H1 (cell line): Measurements from ENCODE around the gene DEXI. TPM values are rescaled to one million over a fixed set of nuclear protein-coding genes. Genes with fewer than 3 reads are reported as not detected.

Experiments
- CTCF ChIA-PET: fragments of 300-600 bp; sonication (Branson Sonifier 250); formaldehyde crosslinking; loops from one replicate; lab custom pipeline; 2021; ENCODE audit not compliant: partially characterized antibody; lab: Charles Lee
- POLR2A ChIA-PET: fragments of 300-600 bp; sonication (Branson Sonifier 250); formaldehyde crosslinking; loops from one replicate; lab custom pipeline; 2021; ENCODE audit warnings: inconsistent platforms; ENCODE audit not compliant: partially characterized antibody; lab: Charles Lee
- DNase-seq, 2 experiments: peaks; one replicate each; pipeline versions ENCODE4 v3.0.0 to v3.0.0-alpha.2; 2010 to 2022; ENCODE audit warnings: low spot score in 2 of 2, low read depth in 1 of 2, mixed read lengths in 1 of 2
- FAIRE-seq: peaks from 2 replicates; lab custom pipeline; 2011; peaks lifted over from hg19 to GRCh38; lab: Jason Lieb, UNC
- H2AFZ ChIP-seq: 2 replicates; pipeline ENCODE4 v1.8.1; 2012; ENCODE audit warnings: low read length, inconsistent platforms
- H2AK5ac ChIP-seq: 2 replicates; pipeline ENCODE4 v1.6.1; 2013; ENCODE audit warnings: low read depth, low read length
- H2BK120ac ChIP-seq: replicated peaks from 2 replicates; pipeline ENCODE3; 2013; ENCODE audit warnings: low read depth, low read length, inconsistent platforms
- H2BK12ac ChIP-seq: 2 replicates; pipeline ENCODE4 v1.6.1; 2013; ENCODE audit warnings: low read depth, low read length
- H2BK15ac ChIP-seq: 2 replicates; pipeline ENCODE4 v1.6.1; 2013; ENCODE audit warnings: low read length
- H2BK20ac ChIP-seq: 2 replicates; pipeline ENCODE4 v1.6.1; 2013; ENCODE audit warnings: low read length
- H2BK5ac ChIP-seq: 2 replicates; pipeline ENCODE4 v1.6.1; 2013; ENCODE audit warnings: low read depth, low read length
- H3K14ac ChIP-seq: 2 replicates; pipeline ENCODE4 v1.6.1; 2013; ENCODE audit warnings: inconsistent platforms; ENCODE audit not compliant: insufficient read length
- H3K18ac ChIP-seq: 2 replicates; pipeline ENCODE4 v1.6.1; 2013; ENCODE audit warnings: low read length; ENCODE audit errors: extremely low read depth
- H3K23ac ChIP-seq: 2 replicates; pipeline ENCODE4 v1.6.1; 2013; ENCODE audit warnings: inconsistent platforms; ENCODE audit not compliant: insufficient read length
- H3K23me2 ChIP-seq: 2 replicates; pipeline ENCODE4 v1.6.1; 2013; ENCODE audit warnings: low read depth, low read length
- H3K27ac ChIP-seq: 2 replicates; pipeline ENCODE4 v1.6.1; 2011; ENCODE audit warnings: low read depth, low read length, inconsistent platforms
- H3K27me3 ChIP-seq, 4 experiments: replicated peaks in 1 of 4; 1 replicate in 1 of 4; 2 replicates in 3 of 4; pipeline versions ENCODE4 v1.6.1 to v1.8.1; 2011 to 2013; ENCODE audit warnings: low read length in 3 of 4, mild to moderate bottlenecking in 3 of 4, inconsistent platforms in 2 of 4, mixed read lengths in 2 of 4, moderate library complexity in 1 of 4; ENCODE audit not compliant: control insufficient read depth in 3 of 4, insufficient read depth in 3 of 4; ENCODE audit errors: extremely low read depth in 1 of 4
- H3K36me3 ChIP-seq, 4 experiments: 2 replicates each; pipeline versions ENCODE4 v1.6.1 to v1.8.1; 2011 to 2013; ENCODE audit warnings: mild to moderate bottlenecking in 4 of 4, low read length in 3 of 4, moderate library complexity in 2 of 4, control low read depth in 1 of 4, inconsistent platforms in 1 of 4; ENCODE audit not compliant: insufficient read depth in 4 of 4, control insufficient read depth in 2 of 4
- H3K4ac ChIP-seq: replicated peaks from 2 replicates; pipeline ENCODE3; 2013; ENCODE audit warnings: low read length, low read depth, mixed read lengths, inconsistent platforms; ENCODE audit not compliant: insufficient read length
- H3K4me1 ChIP-seq, 4 experiments: replicated peaks in 1 of 4; 1 replicate in 1 of 4; 2 replicates in 3 of 4; pipeline versions ENCODE4 v1.6.1 to v1.8.1; 2011 to 2013; ENCODE audit warnings: low read length in 3 of 4, inconsistent platforms in 2 of 4, mixed read lengths in 1 of 4; ENCODE audit not compliant: insufficient read depth in 4 of 4, control insufficient read depth in 3 of 4
- H3K4me2 ChIP-seq, 2 experiments: 2 replicates each; pipeline versions ENCODE4 v1.6.1 to v1.8.1; 2011 to 2013; ENCODE audit warnings: low read depth in 2 of 2, low read length in 2 of 2, control low read depth in 1 of 2, inconsistent platforms in 1 of 2, mild to moderate bottlenecking in 1 of 2; ENCODE audit not compliant: insufficient read depth in 1 of 2
- H3K4me3 ChIP-seq, 4 experiments: fragments of 200-600, 300-600 bp in 1 of 4; sonication (generic), shearing (Covaris generic), sonication (Bioruptor Twin) in 1 of 4; 2 replicates each; pipeline versions ENCODE4 v1.5.1 to v1.8.1; 2011 to 2016; ENCODE audit warnings: low read length in 4 of 4, low read depth in 3 of 4, control low read depth in 2 of 4, inconsistent platforms in 2 of 4, mild to moderate bottlenecking in 2 of 4, mixed read lengths in 1 of 4, moderate library complexity in 1 of 4; ENCODE audit not compliant: insufficient read depth in 2 of 4; ENCODE audit errors: extremely low read depth in 1 of 4
- H3K56ac ChIP-seq: replicated peaks from 2 replicates; pipeline ENCODE3; 2013; ENCODE audit warnings: low read depth, mild to moderate bottlenecking, mixed read lengths, low read length, inconsistent platforms; ENCODE audit not compliant: insufficient read length
- H3K79me1 ChIP-seq: 2 replicates; pipeline ENCODE4 v1.6.1; 2013; ENCODE audit warnings: low read depth, low read length, control low read depth
- H3K79me2 ChIP-seq, 2 experiments: 2 replicates each; pipeline versions ENCODE4 v1.6.1 to v1.8.1; 2012 to 2013; ENCODE audit warnings: low read length in 2 of 2, mild to moderate bottlenecking in 2 of 2, inconsistent platforms in 1 of 2; ENCODE audit not compliant: insufficient read depth in 2 of 2, control insufficient read depth in 1 of 2
- H3K9ac ChIP-seq, 4 experiments: replicated peaks in 1 of 4; 1 replicate in 1 of 4; 2 replicates in 3 of 4; pipeline versions ENCODE4 v1.6.1 to v1.8.1; 2011 to 2013; ENCODE audit warnings: low read depth in 3 of 4, low read length in 3 of 4, control low read depth in 2 of 4, mild to moderate bottlenecking in 2 of 4, moderate library complexity in 2 of 4, inconsistent platforms in 1 of 4; ENCODE audit errors: extremely low read depth in 1 of 4
- H3K9me3 ChIP-seq, 2 experiments: 2 replicates each; pipeline versions ENCODE4 v1.6.1 to v1.8.1; 2012 to 2013; ENCODE audit warnings: mild to moderate bottlenecking in 2 of 2, moderate library complexity in 2 of 2, control low read depth in 1 of 2, inconsistent platforms in 1 of 2, low read depth in 1 of 2, low read length in 1 of 2, mixed read lengths in 1 of 2; ENCODE audit not compliant: insufficient read depth in 2 of 2
- H4K20me1 ChIP-seq, 2 experiments: replicated peaks in 1 of 2; 2 replicates each; pipeline versions ENCODE3 to v1.8.1; 2011 to 2013; ENCODE audit warnings: inconsistent platforms in 2 of 2, low read length in 2 of 2, mild to moderate bottlenecking in 1 of 2; ENCODE audit not compliant: insufficient read depth in 2 of 2, control insufficient read depth in 1 of 2
- H4K5ac ChIP-seq: 2 replicates; pipeline ENCODE4 v1.6.1; 2013; ENCODE audit warnings: low read length, low read depth, mixed read lengths, inconsistent platforms; ENCODE audit not compliant: insufficient read length
- H4K8ac ChIP-seq: 2 replicates; pipeline ENCODE4 v1.8.0; 2013; ENCODE audit warnings: mild to moderate bottlenecking, moderate library complexity, low read length, inconsistent platforms; ENCODE audit not compliant: insufficient read depth; ENCODE audit errors: extremely low read depth
- H4K91ac ChIP-seq: replicated peaks from 2 replicates; pipeline ENCODE3; 2013; ENCODE audit warnings: low read length, mixed read lengths, inconsistent platforms; ENCODE audit not compliant: insufficient read length
- CBX8 ChIP-seq: fragments of 300-800, 300-1000 bp; sonication (generic); IDR thresholded peaks from 2 replicates; pipeline ENCODE4 v1.7.1; 2016; ENCODE audit warnings: low read depth, low read length, borderline replicate concordance
- CEBPB ChIP-seq: IDR thresholded peaks from 2 replicates; pipeline ENCODE4 v1.6.1; 2012; ENCODE audit warnings: low read depth, low read length
- CREB1 ChIP-seq: IDR thresholded peaks from 2 replicates; pipeline ENCODE4 v1.6.1; 2012; ENCODE audit warnings: inconsistent platforms
- CTBP2 ChIP-seq: IDR thresholded peaks from 2 replicates; pipeline ENCODE4 v1.7.0; 2011; ENCODE audit warnings: borderline replicate concordance, mild to moderate bottlenecking, moderate library complexity, mixed read lengths, low read length; ENCODE audit not compliant: insufficient read depth, insufficient read length
- E2F6 ChIP-seq: IDR thresholded peaks from 2 replicates; pipeline ENCODE4 v1.6.1; 2012; ENCODE audit warnings: inconsistent platforms
- FOSL1 ChIP-seq: IDR thresholded peaks from 2 replicates; pipeline ENCODE4 v1.6.1; 2011; ENCODE audit warnings: mild to moderate bottlenecking, low read depth, low read length, moderate library complexity; ENCODE audit not compliant: insufficient read depth
- GTF2F1 ChIP-seq: IDR thresholded peaks from 2 replicates; pipeline ENCODE4 v1.6.1; 2012; ENCODE audit warnings: low read depth, low read length, improper control_type of control experiment, borderline replicate concordance
- JUND ChIP-seq: IDR thresholded peaks from 2 replicates; pipeline ENCODE4 v1.6.1; 2011; ENCODE audit warnings: mild to moderate bottlenecking, improper control_type of control experiment, low read length
- KDM4A ChIP-seq: IDR thresholded peaks from one replicate; pipeline ENCODE4 v1.7.1; 2012; ENCODE audit warnings: low read depth, mild to moderate bottlenecking, moderate library complexity, low read length, inconsistent platforms; ENCODE audit not compliant: severe bottlenecking
- MAFK ChIP-seq: IDR thresholded peaks from 2 replicates; pipeline ENCODE4 v1.6.1; 2012; ENCODE audit warnings: low read depth, mild to moderate bottlenecking, improper control_type of control experiment, low read length
- RXRA ChIP-seq: IDR thresholded peaks from 2 replicates; pipeline ENCODE4 v1.6.1; 2011; ENCODE audit warnings: low read depth, mild to moderate bottlenecking, low read length, moderate library complexity; ENCODE audit not compliant: insufficient read depth
- SRF ChIP-seq: IDR thresholded peaks from 2 replicates; pipeline ENCODE4 v1.6.1; 2011; ENCODE audit warnings: mild to moderate bottlenecking, low read depth, low read length, moderate library complexity
- YY1 ChIP-seq: IDR thresholded peaks from 2 replicates; pipeline ENCODE4 v1.6.1; 2011; ENCODE audit warnings: low read depth, mild to moderate bottlenecking, low read length
- WGBS, 2 experiments: shearing (Covaris generic) in 1 of 2; methylation state at CpG; one replicate each; pipeline versions ENCODE4 v1.1.6 to v1.1.7; 2013 to 2015; ENCODE audit warnings: low lambda C conversion rate in 2 of 2, mixed read lengths in 2 of 2, inconsistent platforms in 1 of 2, low coverage in 1 of 2, missing lambda C conversion rate in 1 of 2; ENCODE audit not compliant: insufficient replicate concordance in 2 of 2, insufficient coverage in 1 of 2, insufficient read length in 1 of 2; ENCODE audit errors: extremely low coverage in 1 of 2, missing lambda C conversion rate in 1 of 2; 5-methylcytosine and 5-hydroxymethylcytosine counted together
- polyA plus RNA-seq, 7 experiments: library from polyadenylated mRNA; depleted of rRNA in 3 of 7; stranded (reverse) in 5 of 7; unstranded in 2 of 7; fragments of >200 nt in 5 of 7; fragments of 200-250 nt in 2 of 7; gene quantifications; 1 replicate in 5 of 7; 2 replicates in 1 of 7; 4 replicates in 1 of 7; pipeline versions ENCODE4 v1.2.1 to v1.2.3, GENCODE V29; 2011 to 2013; ENCODE audit warnings: missing spikeins in 2 of 7, mixed read lengths in 2 of 7
- total RNA-seq: library from RNA; stranded (reverse); fragmentation: NEBNext Ultra II Directional; extraction: Animal tissue kit (Norgen Biotek cat#: 25700); gene quantifications from 2 replicates; pipeline ENCODE4 v1.2.1, GENCODE V29; 2021

DEXI gene
- total and polyA plus RNA-seq, 2 of the 8 experiments (the other 6 are each of a cell fraction or from before 2014, with no cell fraction given), result 39.5 to 47.3 TPM

- Histone ChIP-seq H3K9ac (no peak overlapping the region), H3K23me2 (no peaks in the 10 kb centered on the region), H2AFZ (no peak overlapping the region), H3K18ac (no peak overlapping the region), H3K14ac (no peak overlapping the region), H4K8ac (no peak overlapping the region), H3K4me2 (no peak overlapping the region), H3K56ac (no peak overlapping the region), H2AK5ac (no peak overlapping the region), H3K36me3 (peaks cover 3 to 10% (median 5%) of the 10 kb centered on the region in 4 experiments; a peak in 5 of 8 replicates), H3K79me2 (peaks cover 0 to 3% of the 10 kb centered on the region in 2 experiments; a peak in 1 of 4 replicates), H3K27ac (no peak overlapping the region), H3K4me1 (no peaks in the 10 kb centered on the region), H3K23ac (no peak overlapping the region), H3K4me3 (no peak overlapping the region), H2BK15ac (no peak overlapping the region), H2BK5ac (no peak overlapping the region), H2BK20ac (no peak overlapping the region), H3K4ac (no peak overlapping the region), H3K9me3 (no peaks in the 10 kb centered on the region), H4K20me1 (peaks cover 8 to 10% of the 10 kb centered on the region in 2 experiments), H2BK12ac (no peak overlapping the region), H2BK120ac (no peak overlapping the region), H3K79me1 (peaks cover 8% of the 10 kb centered on the region), H4K5ac (no peak overlapping the region), H3K27me3 (no peaks in the 10 kb centered on the region), H4K91ac (no peak overlapping the region)
- POLR2A ChIA-PET, result no interaction called here
- DNase-seq, result no peak
- CTCF ChIA-PET, result interaction anchor here (0.9 to 1.9 kb wide), 8 partner anchors 10 to 111 kb away, joined by 3 to 5 read pairs (median 4); no protein-coding TSS in a partner anchor
- 85% methylated on average over 11 of the region's 11 CpGs; no CpG with 5 or more reads in 1 of the 2 experiments for WGBS, 2 experiments
- FAIRE-seq, result no peak
- TF ChIP-seq FOSL1 (no peak), GTF2F1 (no peak), YY1 (no peak), RXRA (no peak), E2F6 (no peak), CTBP2 (no peak), CBX8 (no peak), KDM4A (no peak), MAFK (no peak), SRF (no peak), CREB1 (no peak), CEBPB (no peak), JUND (no peak)
These were observed 10.2 kb downstream of the DEXI start for GRCh38 chr16:10931977-10932632.
